GM18498 (cell line): ENCODE measurements around the gene GOLPH3.

ENCODE experiments used
- ATAC-seq: cut with Tn5 transposase; IDR thresholded peaks from one replicate; pipeline ENCODE4 v1.9.1; 2021; ENCODE audit warnings: mild to moderate bottlenecking, moderate library complexity; ENCODE audit not compliant: unreplicated experiment

The GOLPH3 gene

GRCh38 chr5:32076699-32077695, 97.1 kb downstream of the GOLPH3 start:
- ATAC-seq, result no peak
